NCI-H1417 (cell line): ENCODE results near the gene KCNJ4.
"Not testable (repeated sequence)": the region's sequence is repeated elsewhere in the genome, so short reads cannot be mapped to it uniquely, and the experiment has no call there.

ENCODE experiments used
- DNase-seq, 3 experiments: peaks; one replicate each; lab custom pipeline; 2025; lab: John Stamatoyannopoulos, UW

KCNJ4 gene

DNA sequence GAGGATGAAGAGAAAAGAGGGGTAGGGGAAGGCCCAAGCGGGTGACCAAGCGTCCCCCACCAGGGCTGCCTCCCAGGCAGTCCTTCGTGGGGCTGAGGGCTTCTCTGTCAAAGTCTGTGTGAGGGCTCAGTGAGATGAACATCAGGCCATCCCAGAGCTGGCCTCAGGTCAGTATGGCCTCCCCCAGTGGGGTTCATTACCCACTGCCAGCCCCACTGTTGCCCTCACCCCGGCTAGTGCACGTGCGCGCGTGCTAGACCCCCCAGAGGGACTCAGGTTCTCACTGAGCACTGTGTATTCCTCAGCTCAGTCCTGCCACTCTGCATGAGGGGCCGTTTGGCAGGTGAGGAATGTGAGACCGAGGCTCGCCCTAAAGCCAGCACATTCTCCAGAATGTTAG, 16.2 kb upstream of the KCNJ4 start:
- no peak for DNase-seq

DNA sequence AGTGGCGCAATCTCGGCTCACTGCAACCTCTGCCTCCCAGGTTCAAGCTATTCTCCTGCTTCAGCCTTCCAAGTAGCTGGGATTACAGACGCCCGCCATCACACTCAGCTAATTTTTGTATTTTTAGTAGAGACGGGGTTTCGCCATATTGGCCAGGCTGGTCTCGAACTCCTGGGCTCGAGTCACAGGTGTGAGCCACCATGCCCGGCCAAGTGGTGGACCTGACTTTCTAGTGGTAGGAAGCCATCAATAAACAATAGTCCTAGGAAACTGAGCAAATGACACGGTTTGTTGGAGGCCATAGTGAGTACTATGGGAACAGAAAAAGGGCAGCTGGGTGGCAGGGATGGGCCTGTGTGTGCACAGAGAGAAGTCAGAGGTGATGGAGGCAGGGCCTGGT, 15.2 kb upstream of the KCNJ4 start:
- not testable (repeated sequence) for DNase-seq

DNA sequence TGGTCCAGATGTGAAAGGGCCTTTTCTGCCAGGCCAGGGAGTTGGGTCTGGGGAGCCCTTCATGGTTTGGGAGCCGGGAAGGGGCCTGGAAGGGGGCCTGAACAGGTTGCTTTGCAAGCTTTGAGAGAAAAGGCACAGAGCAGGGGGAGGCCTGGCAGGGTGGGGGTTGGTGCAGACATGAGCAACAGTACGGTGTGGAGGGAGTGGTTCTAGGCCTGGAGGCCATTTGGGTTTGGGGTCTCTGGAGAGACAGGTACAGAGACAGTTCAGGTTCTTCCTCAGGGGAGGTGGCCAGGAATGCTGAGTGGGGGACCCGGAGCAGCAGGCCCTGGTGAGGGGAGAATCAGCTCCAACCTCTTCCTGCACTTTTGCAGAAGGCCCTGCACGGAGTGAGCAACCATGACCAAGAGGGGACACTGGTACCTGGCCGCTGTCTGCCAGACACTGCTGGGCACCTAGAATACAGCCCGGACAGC, 14.3 kb upstream of the KCNJ4 start:
- DNase-seq = no peak

DNA sequence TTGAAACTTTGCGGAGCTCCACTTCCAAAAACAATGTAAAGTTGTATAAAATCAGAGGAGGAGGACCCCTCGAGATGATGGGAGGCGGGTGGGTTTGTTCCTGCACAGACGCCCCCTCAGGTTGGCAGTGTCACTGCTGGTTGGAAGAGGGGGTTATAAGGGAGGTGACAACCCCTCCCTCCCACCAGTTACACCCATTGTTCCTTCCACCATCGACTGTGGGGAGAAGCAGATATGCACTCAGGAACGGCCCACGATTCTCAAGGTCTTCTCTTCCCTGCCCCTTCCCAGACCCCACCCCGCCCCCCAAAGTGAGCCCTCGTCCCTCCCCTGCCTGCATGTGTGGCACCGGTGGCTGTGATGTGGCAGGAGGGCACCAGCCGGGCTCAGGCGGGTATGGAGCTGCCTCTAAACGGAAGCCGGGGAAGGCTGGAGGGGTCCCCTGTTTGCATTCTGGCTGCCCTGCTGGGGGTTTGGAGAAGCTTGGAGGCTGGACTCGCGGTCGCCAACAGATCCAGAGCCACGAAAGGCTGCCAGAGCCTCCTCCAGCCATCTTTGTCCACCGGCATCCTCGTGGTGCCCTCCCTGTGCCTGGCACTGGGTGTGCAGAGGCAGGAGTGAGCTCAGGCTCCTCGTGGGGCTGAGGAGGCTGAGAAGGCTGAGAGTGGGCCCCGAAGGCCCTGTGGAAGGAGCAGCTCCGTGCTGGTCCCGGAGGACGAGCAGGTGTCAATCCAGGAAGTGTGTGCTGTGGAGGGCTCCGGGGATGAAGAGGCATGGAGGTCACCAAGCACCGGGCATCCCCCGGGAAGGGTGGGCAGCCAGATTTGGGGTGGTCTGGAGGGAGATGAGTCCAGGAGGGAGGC, 13.7 kb upstream of the KCNJ4 start:
- no peak for DNase-seq

DNA sequence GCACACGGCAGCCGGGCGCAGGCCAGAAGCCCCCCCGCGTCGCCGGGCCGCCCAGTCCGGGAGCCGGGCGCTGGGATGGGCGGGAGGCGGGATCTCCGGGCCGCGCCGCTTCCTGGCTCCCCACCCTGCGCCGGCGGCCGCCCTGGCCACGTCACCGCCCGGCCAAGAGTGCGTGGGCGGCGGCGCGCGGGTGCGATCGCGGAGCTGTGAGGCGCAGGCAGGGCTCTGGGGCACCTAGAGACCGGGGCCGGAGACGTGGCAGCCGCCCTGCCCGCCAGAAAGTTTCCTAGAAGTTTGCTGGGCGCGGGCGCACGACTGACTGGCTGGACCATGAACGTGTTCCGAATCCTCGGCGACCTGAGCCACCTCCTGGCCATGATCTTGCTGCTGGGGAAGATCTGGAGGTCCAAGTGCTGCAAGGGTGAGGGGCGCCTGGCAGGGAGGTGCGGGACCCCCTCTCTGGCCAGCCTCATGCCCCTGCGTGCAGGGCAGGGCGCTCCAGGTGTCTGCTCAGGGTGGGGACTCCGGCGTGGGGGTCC, 13.0 kb upstream of the KCNJ4 start, which contains the start of gene KDELR3:
Gene KDELR3 (plus strand): TSS at position 193 of the 539 bp plus-strand sequence. CDS start 138 bp downstream, at position 331.
- peak in 2 of 3 experiments; percentile 6 to 15 for DNase-seq

DNA sequence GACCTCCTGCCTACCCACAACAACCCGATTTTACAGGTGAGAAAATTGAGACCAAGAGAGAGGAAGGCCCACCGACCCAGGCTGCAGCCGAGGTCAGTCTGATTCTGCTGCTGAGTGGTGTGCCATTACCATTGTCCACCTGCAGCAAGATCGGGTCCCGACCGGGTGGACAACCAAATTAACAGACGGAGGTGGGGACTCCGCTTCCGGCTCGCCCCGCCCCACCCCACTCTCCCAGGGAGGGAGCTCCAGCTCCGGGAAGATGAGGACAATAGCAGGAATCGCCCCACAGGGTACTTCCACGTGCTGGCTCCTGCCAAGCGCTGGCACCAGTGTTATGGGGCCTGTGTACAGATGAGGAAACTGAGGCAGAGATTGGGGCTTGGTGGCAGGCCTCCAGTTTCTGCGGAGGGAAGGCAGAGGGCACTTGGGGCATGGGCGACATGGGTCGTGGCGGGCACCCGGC, 12.5 kb upstream of the KCNJ4 start:
- no peak for DNase-seq

DNA sequence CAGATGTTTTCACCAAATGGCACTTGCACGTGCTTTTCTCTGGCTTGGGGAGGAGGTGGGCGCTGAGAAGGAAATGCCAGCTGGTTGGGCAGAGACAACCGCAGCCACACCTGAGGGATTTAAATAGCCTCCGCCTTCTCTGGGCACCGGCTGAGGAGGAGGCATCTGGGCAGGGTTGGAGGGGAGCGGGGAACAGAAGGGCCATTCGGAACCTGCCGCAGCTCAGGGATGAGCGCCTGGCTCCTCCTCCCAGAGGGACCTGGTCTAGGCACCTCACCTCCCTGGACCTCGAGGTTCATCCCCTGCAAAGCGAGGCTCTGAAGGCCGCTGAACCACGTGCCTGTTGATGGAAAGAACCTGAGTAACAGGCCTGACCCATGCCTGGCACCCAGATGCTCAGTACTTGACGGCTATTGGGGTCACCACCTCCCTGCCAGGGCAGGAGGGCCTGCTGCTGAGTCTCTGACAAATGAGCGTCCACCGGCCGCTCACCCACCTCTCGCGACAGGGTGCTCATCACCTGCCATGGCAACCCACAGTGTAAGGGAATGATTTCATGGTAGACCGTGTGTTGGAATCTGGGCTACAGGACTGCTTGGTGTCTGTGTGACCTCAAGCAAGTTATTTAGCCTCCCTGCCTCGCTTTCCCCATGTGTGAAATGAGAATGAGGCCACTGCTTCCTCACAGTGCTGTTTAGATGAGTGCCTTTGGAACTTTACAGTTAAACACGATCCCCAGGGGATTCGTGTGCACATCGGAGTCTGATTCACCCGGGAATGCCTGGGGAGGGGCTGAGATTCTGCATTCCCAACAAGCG, 10.9 kb upstream of the KCNJ4 start:
- no peak for DNase-seq

DNA sequence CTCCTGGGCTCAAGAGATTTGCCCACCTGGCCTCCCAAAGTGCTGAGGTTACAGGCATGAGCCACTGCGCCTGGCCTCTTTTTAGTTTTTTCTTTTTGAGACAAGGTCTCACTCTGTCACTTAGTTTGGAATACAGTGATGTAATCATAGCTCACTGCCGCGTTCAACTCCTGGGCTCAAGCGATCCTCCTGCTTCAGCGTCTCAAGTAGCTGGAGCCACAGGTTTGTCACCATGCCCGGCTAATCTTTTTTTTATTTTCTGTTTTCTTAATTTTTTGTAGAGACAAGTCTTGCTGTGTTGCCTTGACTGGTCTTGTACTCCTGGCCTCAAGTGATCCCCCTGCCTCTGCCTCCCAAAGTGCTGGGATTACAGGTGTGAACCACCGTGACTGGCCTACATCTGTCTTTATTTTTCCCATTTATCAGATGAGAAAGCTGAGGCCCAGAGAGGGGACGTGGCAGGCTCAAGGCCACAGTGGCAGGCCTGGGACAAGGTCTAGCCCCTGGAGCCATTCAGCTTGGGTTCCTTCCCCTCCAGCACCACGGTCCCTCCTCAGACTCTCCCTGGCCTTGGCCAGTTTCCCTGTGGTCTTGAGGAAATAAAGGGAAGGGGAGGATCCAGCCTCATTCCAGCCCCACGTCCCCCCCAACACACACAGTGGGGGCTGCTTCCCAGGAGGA, 10.1 kb upstream of the KCNJ4 start:
- no peak for DNase-seq

DNA sequence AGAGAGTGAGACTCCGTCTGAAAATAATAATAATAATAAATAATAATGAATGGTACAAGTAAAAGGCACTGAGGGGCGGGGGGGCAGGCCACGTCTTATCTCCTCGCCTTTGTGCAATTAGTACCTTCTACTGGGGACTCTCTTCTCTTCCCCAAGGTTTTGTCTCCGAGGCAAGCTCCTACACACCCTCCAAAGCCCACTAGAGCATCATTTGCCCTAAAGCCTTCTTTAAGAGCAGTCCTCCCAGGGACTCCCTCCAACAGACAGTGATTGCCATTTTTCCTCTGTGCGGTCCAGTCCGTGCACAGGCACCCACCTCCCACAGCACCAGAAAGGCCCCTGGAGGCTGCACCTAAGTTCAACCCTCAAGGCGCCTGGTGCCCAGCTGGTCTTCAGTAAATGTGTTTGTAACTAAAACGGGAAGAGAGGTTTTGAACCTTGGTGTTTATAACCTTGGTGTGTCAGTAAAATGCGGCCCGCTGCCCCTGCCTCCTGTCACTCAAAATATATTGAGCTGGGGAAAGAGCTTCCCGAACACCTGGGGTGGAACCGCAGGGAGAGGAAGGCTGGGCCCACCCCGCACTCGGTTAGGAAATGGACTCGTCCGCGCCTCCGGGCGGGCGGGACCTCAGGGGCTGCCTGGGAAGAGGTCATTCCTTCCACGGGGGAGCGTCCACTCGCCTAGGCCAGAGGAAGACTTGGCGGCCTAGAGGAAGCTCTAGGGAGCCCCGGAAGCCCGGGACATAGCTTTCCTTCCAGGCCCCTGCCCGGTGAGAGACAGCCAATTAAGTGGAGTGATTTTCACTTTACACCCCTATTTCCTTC, 8.2 kb upstream of the KCNJ4 start:
- peak in 1 of 3 experiments; percentile 4 for DNase-seq

DNA sequence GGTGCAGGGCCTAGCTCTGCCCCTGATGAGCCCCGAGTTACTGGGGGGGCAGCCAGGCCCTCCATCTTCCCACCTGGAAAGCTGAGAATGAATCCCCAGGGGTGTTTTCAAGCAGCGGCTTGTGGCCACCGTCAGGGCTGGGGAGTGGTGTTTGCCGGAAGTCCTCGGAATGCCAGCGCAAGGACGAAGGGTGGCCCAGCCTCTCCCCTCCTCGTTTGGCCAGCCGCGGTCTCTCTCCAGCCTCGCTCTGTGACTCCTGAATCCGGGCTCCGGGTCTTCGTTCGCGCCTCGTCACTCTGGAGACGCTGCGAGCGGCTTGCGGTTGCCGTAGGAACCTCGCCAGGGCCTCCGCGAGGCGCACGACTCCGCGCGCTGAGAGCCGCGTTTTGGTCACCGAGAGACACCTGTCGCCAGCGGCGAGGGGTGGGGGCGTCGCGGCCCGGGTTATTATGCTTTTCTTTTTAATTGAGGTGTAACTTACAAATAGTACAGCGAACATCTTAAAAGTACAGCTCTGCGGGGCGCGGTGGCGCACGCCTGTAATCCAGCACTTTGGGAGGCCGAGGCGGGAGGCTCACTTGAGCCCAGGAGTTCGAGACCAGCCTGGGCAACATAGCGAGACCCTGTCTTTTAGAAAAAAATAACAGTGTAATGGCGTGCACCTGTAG, 6.5 kb upstream of the KCNJ4 start:
- DNase-seq = peak; percentile 89 to 95 (median 91)

DNA sequence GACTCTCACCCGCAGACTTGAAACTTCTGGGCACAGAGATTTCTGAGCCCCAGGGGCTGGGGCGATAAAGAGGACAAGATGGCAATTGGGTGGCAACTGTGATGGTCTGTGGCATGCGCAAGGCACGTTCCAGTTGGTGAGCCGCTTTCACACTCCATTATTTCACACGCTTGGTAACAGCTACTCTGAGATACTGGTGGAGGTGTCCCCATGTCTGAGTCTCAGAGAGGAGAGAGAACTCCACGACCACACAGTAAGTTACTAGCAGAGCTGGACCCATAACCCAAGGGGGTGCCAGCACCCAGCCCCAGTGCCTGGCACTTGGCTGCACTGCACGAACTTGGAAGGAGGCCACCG, 6.0 kb upstream of the KCNJ4 start:
- no peak for DNase-seq

DNA sequence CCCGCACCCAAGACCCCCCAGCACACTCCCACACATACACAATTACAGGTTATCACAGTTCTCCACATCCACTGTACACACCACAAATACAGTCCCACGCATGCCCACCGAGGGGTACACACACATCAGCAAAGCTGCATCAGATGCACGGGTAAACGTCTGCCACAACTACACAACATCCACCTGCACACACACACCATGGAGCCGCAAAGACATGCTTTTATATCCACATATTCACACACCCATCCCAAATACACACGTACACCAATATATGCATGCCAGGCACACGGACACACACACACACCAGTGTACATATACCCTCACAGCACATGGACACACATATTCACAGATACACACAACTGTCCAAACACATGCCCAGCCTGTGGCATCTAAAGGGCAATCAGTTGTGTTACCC, 5.4 kb upstream of the KCNJ4 start:
- peak in 1 of 3 experiments; percentile 40 for DNase-seq

DNA sequence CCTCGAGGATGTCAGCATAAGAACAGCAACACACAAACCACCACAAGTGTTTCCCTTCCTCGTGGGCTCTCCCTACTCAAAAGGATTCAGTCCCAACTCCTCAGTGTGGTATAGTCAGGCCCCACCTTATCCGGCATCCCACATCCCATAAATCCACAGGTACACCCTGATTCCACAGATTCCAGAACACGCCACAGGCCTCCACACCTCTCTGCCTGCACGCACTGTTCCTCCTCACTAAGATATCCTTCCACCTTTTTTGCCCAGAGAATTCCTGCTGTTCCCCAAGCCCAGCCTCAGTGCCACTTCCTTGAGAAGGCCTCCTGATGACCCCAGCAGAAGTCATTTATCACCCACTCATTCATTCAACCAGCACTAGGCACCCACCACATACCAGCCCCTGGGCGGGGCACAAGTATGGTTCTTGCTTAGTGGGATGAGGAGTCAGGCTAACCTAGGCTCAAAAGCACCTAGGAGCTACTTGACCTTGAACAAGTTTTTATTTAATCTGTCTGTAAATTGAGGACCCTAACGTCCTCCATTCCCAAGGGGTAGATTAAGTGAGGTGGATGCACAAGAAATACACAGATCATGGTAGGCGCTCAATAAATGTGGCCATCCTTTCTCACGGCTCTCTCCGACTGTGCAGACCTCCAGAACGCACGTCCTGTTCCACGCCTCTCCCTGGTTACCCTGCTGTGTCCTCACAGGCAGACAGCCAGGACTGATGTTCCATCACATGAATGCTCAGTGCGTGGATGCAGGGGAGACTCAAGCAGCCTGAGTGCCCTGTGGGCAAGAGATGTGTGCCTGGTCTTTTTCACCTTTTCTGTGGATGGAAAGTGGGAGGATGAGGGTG, 2.1 kb upstream of the KCNJ4 start:
- DNase-seq = no peak

DNA sequence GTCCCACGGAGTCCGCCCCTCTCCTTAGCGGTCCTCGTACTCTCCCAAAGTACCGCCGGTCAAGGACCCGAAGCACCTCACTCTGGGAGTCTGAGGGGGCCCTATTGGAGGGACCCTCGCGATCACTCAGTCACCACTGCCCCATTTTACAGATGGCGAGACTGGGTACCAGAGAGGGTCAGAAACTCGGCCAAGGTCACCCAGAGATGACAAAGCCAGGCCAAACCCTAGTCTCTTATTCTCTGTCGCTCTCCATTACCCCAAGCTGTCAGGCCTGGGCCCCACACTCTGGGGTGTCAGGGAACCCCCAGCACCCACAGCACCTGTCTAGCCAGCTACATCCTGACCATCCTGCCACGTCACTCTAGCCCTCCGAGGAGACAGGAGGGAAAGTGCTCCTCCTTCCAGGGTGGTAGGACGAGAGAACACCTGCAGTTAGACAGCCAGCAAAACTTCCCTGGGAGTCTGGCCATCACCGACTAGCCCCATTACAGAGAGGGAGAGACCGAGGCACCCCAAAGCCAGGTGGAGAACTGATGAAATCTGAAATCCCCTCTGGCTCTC, 1.4 kb upstream of the KCNJ4 start:
- DNase-seq = no peak

DNA sequence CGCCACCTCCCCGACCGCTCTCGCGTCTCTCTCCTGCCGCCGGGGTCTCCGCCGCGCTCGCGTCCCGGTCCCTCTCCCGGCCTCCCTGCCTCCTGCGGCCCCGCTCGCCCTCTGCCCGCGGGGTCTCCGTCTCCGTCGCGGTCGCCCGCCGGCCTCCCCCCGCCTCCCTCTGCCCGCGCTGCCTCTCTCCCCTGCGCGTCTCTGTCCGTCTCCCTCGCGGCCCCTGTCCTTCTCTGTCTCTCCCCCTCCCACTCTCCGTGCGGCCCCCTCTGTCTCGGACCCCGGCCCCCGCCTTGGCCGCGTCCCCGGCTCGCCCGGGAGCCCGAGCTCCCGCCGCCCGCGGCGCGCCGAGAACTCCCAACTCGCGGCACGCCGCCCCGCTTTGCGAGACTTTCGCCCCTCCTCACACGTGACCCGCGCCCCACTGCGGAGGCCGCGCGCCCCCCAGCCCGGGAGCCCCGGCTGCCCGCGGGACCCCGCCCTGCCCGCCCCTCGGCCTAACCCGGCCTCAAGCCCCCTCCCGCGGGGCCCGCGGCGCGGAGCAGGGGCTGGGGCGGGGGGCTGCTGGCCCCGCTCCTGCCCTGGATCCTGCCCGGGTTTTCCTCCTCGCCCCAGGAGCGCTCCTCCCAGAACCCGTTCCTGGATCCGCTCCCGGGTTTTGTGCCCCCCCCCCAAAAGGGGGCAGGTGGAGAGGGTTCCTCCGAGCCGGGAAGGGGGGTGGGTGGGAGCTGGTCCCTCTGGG, 702 bp upstream of the KCNJ4 start:
- peak; percentile 7 to 41 (median 35) for DNase-seq

DNA sequence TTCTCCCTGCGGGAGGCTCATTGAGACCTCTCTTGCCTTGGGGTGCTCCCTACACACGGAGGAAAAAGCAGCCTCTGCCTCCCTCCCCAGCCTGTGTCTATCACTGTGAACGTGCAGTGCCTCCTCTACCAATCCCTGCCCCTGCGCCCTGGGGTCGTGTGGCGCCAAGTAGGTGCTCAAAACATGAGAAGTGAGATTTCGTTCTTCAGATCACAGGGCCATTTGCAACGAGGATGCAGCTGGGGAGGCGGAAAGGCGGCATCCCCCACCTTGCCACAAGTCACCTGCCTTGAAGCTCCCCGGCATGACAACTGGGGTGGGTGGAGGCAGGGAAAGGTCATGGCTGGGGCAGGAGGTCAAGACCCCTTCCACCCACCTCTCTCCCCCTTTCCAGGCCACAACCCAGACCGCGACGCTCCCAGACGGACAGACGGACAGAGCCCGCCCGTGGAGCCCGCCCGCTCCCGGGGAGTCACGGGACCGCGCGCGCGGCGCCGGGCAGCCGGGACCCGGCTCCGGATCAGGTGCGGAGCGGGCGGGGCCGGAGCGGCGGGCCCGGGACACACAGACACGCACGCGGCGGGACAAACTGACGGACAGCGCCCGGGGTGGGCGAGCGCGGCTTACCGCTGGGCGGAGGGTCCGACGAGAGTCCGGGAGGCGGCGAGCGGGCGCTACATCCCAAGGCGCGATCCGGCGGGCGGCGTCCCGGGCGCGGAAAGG, 485 bp downstream of the KCNJ4 start:
- DNase-seq = peak in 2 of 3 experiments; percentile 7 to 9

DNA sequence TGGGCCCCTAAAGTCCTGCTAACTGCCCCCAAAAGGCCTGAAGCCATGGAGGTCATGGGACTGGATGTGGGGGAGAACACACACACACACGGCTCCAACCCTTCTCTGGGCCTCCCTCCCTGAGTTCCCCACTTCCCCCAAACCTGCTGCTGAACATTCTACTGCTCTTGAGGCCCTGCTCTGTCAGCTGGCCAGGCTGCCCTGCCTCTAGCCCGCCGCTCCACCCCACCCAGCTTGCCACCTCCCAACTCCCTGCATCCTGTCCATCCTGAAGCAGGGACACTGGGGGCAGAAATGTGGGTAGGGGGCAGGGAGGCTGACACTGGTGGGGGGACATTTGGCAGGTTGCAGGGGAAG, 1.0 kb downstream of the KCNJ4 start:
- no peak for DNase-seq
